Parathyroid adenoma (tissue), 2 donors: ENCODE data around the gene MON2.
"Not testable (repeated sequence)": the region's sequence is repeated elsewhere in the genome, so short reads cannot be mapped to it uniquely, and the experiment has no call there.

Source experiments
- H2AFZ ChIP-seq: fragments of 300-600 bp; sonication (generic); one replicate; pipeline ENCODE4 v1.7.0; 2017; ENCODE audit warnings: antibody characterized with exemption, mild to moderate bottlenecking
- H3K27ac ChIP-seq: fragments of 300-600 bp; sonication (generic); one replicate; pipeline ENCODE4 v1.7.0; 2017
- H3K27me3 ChIP-seq: fragments of 300-600 bp; sonication (generic); one replicate; pipeline ENCODE4 v1.7.0; 2017; ENCODE audit warnings: low read length; ENCODE audit not compliant: control insufficient read depth, insufficient read depth
- H3K36me3 ChIP-seq: fragments of 300-600 bp; sonication (generic); one replicate; pipeline ENCODE4 v1.7.0; 2017; ENCODE audit warnings: low read length; ENCODE audit not compliant: control insufficient read depth, insufficient read depth
- H3K4me1 ChIP-seq: fragments of 300-600 bp; sonication (generic); one replicate; pipeline ENCODE4 v1.7.0; 2017; ENCODE audit warnings: control low read depth
- H3K4me2 ChIP-seq: fragments of 300-600 bp; sonication (generic); one replicate; pipeline ENCODE4 v1.7.0; 2017; ENCODE audit warnings: low read length
- H3K4me3 ChIP-seq: fragments of 300-600 bp; sonication (generic); one replicate; pipeline ENCODE4 v1.7.0; 2017; ENCODE audit warnings: low read depth, low read length
- H3K79me2 ChIP-seq: fragments of 300-600 bp; sonication (generic); one replicate; pipeline ENCODE4 v1.7.0; 2017; ENCODE audit warnings: control low read depth
- H3K9ac ChIP-seq: fragments of 300-600 bp; sonication (generic); one replicate; pipeline ENCODE4 v1.7.0; 2017; ENCODE audit warnings: mild to moderate bottlenecking
- H3K9me3 ChIP-seq: fragments of 300-600 bp; sonication (generic); one replicate; pipeline ENCODE4 v1.7.0; 2017; ENCODE audit warnings: low read length; ENCODE audit not compliant: control insufficient read depth
- CTCF ChIP-seq: fragments of 300-600 bp; sonication (generic); IDR thresholded peaks from one replicate; pipeline ENCODE4 v1.7.0; 2017; ENCODE audit warnings: antibody characterized with exemption, mild to moderate bottlenecking
- donor health status: primary hyperparathyroidism.

The MON2 gene

DNA sequence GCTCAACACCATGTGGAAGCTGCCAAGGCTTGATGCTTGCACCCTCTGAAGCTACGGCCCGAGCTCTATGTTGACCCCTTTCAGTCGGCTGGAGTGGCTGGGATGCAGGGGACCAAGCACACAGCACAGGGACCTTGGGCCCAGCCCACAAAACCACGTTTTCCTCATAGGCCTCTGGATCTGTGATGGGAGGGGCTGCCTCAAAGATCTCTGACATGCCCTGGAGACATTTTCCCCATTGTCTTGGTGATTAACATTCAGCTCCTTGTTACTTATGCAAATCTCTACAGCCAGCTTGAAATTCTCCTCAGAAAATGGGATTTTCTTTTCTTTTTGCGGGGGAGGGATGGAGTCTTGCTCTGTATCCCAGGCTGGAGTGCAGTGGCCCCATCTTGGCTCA lies 46.3 kb downstream of the MON2 start:
- H3K36me3 ChIP-seq: no peaks in the 10 kb centered on the region
- H3K27ac ChIP-seq: no peak overlapping the region
- no peak overlapping the region for H3K4me2 ChIP-seq
- no peak overlapping the region for H3K4me3 ChIP-seq
- TF ChIP-seq CTCF: no peak
- H2AFZ ChIP-seq: no peak overlapping the region
- no peaks in the 10 kb centered on the region for H3K79me2 ChIP-seq
- no peaks in the 10 kb centered on the region for H3K9me3 ChIP-seq
- H3K9ac ChIP-seq: no peak overlapping the region
- no peaks in the 10 kb centered on the region for H3K4me1 ChIP-seq
- no peaks in the 10 kb centered on the region for H3K27me3 ChIP-seq

GRCh38 chr12:62514080-62514479 lies 47.5 kb downstream of the MON2 start:
- H3K79me2 ChIP-seq, H3K36me3 ChIP-seq, H3K27ac ChIP-seq, H3K9me3 ChIP-seq, H3K4me1 ChIP-seq, H3K4me2 ChIP-seq, H3K9ac ChIP-seq, H3K4me3 ChIP-seq, H3K27me3 ChIP-seq, H2AFZ ChIP-seq: not testable (repeated sequence)

DNA sequence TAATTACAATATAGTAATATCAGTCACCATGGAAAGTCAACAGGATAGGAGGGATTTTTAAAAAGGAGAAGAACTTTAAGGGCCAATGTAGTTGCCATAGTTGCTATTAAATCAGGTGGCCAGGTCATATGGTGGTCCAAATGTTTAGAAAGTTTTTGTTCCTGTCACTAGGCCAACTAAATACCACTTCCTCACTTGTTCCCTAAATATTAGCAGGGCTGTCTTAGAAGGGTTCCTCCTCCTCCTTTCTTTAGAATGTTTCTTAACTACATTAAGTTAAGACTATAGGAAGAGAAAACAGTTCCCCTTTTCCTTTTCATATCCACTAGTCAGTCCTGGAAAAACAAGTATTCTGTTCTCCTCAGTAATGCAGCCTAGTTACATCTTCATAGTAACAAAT lies 50.3 kb downstream of the MON2 start:
- TF ChIP-seq CTCF: no peak
- H3K4me3 ChIP-seq: no peak overlapping the region
- no peak overlapping the region for H2AFZ ChIP-seq
- H3K27me3 ChIP-seq: no peaks in the 10 kb centered on the region
- no peaks in the 10 kb centered on the region for H3K4me1 ChIP-seq
- H3K9me3 ChIP-seq: no peaks in the 10 kb centered on the region
- no peak overlapping the region for H3K9ac ChIP-seq
- no peaks in the 10 kb centered on the region for H3K36me3 ChIP-seq
- H3K4me2 ChIP-seq: no peak overlapping the region
- H3K79me2 ChIP-seq: no peaks in the 10 kb centered on the region
- no peak overlapping the region for H3K27ac ChIP-seq

DNA sequence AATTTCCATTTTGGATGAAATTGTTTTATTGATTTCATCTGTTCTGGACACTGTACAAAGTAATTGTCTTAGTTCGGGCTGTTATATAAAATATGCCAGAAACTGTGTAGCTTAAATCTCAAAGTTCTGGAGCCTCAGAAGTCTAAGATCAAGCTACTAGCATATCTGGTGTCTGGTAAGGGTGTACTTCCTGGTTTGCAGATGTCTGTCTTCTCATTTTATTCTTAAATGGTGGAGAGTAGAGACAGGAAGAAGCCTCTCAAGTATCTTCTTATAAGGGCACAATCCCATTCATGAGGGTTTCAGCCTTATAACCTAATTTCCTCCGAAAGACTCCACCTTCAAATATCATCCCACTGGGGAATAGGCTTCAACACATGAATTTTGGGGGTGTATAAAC lies 51.3 kb downstream of the MON2 start:
- no peak overlapping the region for H2AFZ ChIP-seq
- no peaks in the 10 kb centered on the region for H3K9me3 ChIP-seq
- no peak overlapping the region for H3K9ac ChIP-seq
- H3K27ac ChIP-seq: no peak overlapping the region
- H3K36me3 ChIP-seq: no peaks in the 10 kb centered on the region
- no peaks in the 10 kb centered on the region for H3K4me1 ChIP-seq
- no peaks in the 10 kb centered on the region for H3K27me3 ChIP-seq
- H3K79me2 ChIP-seq: no peaks in the 10 kb centered on the region
- no peak overlapping the region for H3K4me3 ChIP-seq
- H3K4me2 ChIP-seq: no peak overlapping the region
- no peak for TF ChIP-seq CTCF

DNA sequence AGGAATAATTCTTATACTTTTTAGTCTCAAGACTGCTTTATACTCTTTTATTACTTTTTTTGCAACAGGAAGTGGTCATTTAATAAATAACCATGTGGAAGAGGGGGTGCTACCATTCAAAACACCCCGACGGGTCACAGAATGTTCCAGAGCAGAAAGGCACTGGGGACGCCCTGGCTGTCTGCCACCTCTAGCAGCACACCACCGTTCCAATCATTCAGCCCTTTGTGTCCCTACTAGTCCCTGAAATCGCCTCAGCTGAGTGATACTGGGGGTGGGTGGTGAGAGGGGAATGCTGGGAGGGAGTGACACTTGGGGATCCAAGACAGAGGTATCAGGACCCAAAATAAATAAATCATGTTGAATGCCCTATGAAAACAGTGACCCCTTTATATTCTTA lies 52.4 kb downstream of the MON2 start:
- Histone ChIP-seq H3K36me3 (no peaks in the 10 kb centered on the region), H3K4me2 (no peak overlapping the region), H3K9me3 (no peaks in the 10 kb centered on the region), H3K27me3 (no peaks in the 10 kb centered on the region), H2AFZ (no peak overlapping the region), H3K27ac (no peak overlapping the region), H3K4me3 (no peak overlapping the region), H3K9ac (no peak overlapping the region), H3K79me2 (no peaks in the 10 kb centered on the region), H3K4me1 (no peaks in the 10 kb centered on the region)
- no peak for TF ChIP-seq CTCF
